SK-N-MC (cell line): Measurements from ENCODE around the gene POLDIP2.

ENCODE experiments used
- DNase-seq: peaks from one replicate; pipeline ENCODE4 v3.0.0-alpha.2; 2011; ENCODE audit warnings: low read depth, low spot score
- H3K27ac ChIP-seq: fragments of 200-600 bp; sonication (generic); 2 replicates; pipeline ENCODE4 v1.5.1; 2016; ENCODE audit warnings: mixed run types
- H3K36me3 ChIP-seq: fragments of 200-600 bp; sonication (generic); 2 replicates; pipeline ENCODE4 v1.6.1; 2017; ENCODE audit warnings: antibody characterized with exemption, low read length, mixed read lengths; ENCODE audit not compliant: insufficient read depth
- H3K4me3 ChIP-seq: fragments of 200-600 bp; sonication (generic); 2 replicates; pipeline ENCODE4 v1.5.1; 2016
- H3K9ac ChIP-seq: fragments of 200-600 bp; sonication (generic); 2 replicates; pipeline ENCODE4 v1.8.0; 2017; ENCODE audit warnings: mixed run types, mixed read lengths; ENCODE audit not compliant: insufficient read length
- H3K9me3 ChIP-seq: fragments of 200-600 bp; sonication (generic); 2 replicates; pipeline ENCODE4 v1.6.1; 2017; ENCODE audit warnings: low read depth, mild to moderate bottlenecking, antibody characterized with exemption, low read length, moderate library complexity, mixed read lengths
- EZH2 ChIP-seq: fragments of 200-600 bp; sonication (generic); IDR thresholded peaks from one replicate; pipeline ENCODE4 v1.6.1; 2017; ENCODE audit warnings: antibody characterized with exemption
- FOXP2 ChIP-seq: optimal IDR thresholded peaks from 2 replicates; pipeline ENCODE3; 2011; ENCODE audit warnings: mild to moderate bottlenecking, moderate library complexity; ENCODE audit not compliant: insufficient read depth; ENCODE audit errors: extremely low read length, control extremely low read depth
- POLR2AphosphoS5 ChIP-seq: IDR thresholded peaks from 2 replicates; pipeline ENCODE4 v1.6.1; 2012; ENCODE audit warnings: mild to moderate bottlenecking, low read depth, low read length, borderline replicate concordance

The POLDIP2 gene

DNA sequence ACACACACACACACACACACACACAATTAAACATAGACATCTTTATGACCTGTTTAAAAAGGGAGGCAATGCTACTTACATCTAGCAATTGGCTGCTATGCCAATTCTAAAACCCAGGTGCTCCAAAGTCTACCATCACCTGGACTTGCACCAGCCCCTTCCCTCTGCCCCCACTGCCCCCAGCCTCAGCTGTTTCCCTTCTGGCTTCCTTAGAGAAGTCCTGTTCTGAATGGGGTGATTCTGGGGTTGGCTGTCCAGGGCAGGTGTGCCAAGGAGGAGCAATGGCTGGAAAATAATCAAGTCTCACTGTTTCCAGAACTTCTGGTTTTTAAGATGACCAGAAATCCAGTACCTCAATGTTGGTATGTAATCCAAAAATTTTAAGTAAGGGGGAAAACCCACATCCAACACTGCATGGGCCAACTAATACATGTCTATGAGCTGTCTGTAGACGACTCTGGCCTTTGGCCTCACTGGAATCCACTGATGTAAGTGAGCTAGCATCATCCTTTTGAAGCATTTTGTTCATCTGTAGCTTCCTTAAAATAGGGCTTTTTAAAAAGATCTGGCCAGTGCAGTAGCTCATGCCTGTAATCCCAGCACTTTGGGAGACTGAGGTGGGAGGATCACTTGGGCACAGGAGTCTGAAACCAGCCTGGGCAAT lies 24.1 kb downstream of the POLDIP2 start:
- Histone ChIP-seq H3K9ac (no peak overlapping the region), H3K36me3 (peaks cover 13% of the 10 kb centered on the region; the same call in 1 of the 2 replicates), H3K27ac (no peak overlapping the region), H3K4me3 (no peak overlapping the region), H3K9me3 (no peaks in the 10 kb centered on the region)
- TF ChIP-seq FOXP2 (no peak), POLR2AphosphoS5 (no peak), EZH2 (no peak)
- no peak for DNase-seq

- H3K9ac ChIP-seq = no peak overlapping the region
- DNase-seq = no peak
- no peak overlapping the region for H3K4me3 ChIP-seq
- no peaks in the 10 kb centered on the region for H3K9me3 ChIP-seq
- TF ChIP-seq EZH2 = no peak
- TF ChIP-seq FOXP2 = no peak
- no peak for TF ChIP-seq POLR2AphosphoS5
- H3K36me3 ChIP-seq = peaks cover 26% of the 10 kb centered on the region
- H3K27ac ChIP-seq = no peak overlapping the region
Measured at GRCh38 chr17:28331891-28332420, 25.4 kb downstream of the POLDIP2 start.

DNA sequence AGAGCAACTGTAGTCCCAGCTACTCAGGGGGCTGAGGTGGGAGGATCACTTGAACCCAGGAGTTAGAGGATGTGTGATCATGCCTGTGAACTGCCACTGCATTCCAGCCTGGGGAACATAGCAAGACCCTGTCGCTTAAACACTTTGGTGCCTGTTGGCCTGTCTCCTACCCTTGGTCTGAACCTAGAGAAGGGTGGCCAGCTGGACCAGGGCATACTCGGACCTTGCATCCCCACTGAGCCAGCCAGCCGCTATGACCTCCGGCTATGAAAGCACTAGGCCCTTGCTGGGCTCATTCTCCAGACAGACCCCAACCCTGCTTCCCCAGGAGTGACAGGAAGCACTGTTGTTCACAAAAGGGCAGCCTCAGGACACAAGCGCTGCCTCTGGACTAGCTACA lies 26.7 kb downstream of the POLDIP2 start:
- no peak for TF ChIP-seq EZH2
- no peak for TF ChIP-seq FOXP2
- no peak for TF ChIP-seq POLR2AphosphoS5
- 0 out of 2 replicates have a peak overlapping the region, but pooled peaks have one; percentile 19 for H3K27ac ChIP-seq
- H3K9ac ChIP-seq = no peak overlapping the region
- H3K4me3 ChIP-seq = no peak overlapping the region
- peaks cover 39% of the 10 kb centered on the region for H3K36me3 ChIP-seq
- no peak for DNase-seq
- no peaks in the 10 kb centered on the region for H3K9me3 ChIP-seq

DNA sequence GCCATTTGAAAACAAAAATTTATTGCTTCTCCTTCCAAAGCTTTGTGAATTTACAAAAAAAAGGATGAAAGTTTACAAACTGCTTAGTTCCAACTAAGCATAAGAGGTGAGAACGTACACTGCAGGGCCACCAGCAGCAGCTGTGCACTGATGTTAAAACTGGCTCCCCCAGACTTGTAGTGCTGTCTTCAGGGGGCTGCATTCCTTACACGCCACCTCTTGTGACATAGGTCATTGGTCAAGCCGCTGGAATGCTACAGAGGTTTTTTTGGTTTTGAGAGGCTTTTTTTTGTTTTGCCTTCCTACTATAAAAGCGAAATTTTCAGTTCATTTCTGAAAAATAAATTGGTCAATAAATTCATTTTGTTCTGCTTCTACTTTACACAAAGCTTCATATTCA lies 29.0 kb downstream of the POLDIP2 start:
- peaks cover 54% of the 10 kb centered on the region for H3K36me3 ChIP-seq
- H3K9ac ChIP-seq = no peak overlapping the region
- no peak for DNase-seq
- no peak for TF ChIP-seq POLR2AphosphoS5
- no peak for TF ChIP-seq FOXP2
- no peak for TF ChIP-seq EZH2
- no peak overlapping the region for H3K27ac ChIP-seq
- H3K4me3 ChIP-seq = no peak overlapping the region
- no peaks in the 10 kb centered on the region for H3K9me3 ChIP-seq

GRCh38 chr17:28327709-28328108 lies 29.6 kb downstream of the POLDIP2 start:
- Histone ChIP-seq H3K4me3 (no peak overlapping the region), H3K9me3 (no peaks in the 10 kb centered on the region), H3K27ac (no peak overlapping the region), H3K36me3 (peaks cover 54% of the 10 kb centered on the region), H3K9ac (no peak overlapping the region)
- DNase-seq = no peak
- TF ChIP-seq EZH2 (no peak), FOXP2 (no peak), POLR2AphosphoS5 (no peak)

DNA sequence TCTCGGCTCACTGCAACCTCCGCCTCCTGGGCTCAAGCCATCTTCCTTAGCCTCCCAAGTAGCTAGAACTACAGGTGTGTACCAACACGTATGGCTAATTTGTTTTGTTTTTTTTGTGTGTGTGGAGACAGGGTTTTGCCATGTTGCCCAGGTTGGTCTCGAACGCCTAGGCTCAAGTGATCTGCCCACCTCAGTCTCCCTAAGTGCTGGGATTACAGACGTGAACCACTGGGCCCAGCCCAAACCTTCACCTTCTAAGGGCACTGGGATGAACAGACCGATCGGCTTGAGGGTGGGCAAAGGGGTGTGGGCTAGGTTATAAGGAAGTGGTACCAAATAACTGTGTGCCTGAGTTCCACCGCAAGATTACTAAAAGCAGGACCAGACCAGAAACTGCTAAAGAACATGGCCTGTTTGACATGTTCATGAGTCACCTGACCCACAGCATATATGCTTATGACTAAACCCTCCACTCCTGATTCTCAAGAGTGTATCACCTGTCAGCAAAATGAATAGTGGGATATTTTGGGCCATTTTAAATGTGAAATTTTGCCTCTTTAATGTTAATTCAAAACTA lies 30.2 kb downstream of the POLDIP2 start:
- no peak overlapping the region for H3K27ac ChIP-seq
- H3K9me3 ChIP-seq = no peaks in the 10 kb centered on the region
- no peak overlapping the region for H3K4me3 ChIP-seq
- no peak overlapping the region for H3K9ac ChIP-seq
- TF ChIP-seq POLR2AphosphoS5 (no peak), FOXP2 (no peak), EZH2 (no peak)
- peaks cover 54% of the 10 kb centered on the region for H3K36me3 ChIP-seq
- DNase-seq = no peak

DNA sequence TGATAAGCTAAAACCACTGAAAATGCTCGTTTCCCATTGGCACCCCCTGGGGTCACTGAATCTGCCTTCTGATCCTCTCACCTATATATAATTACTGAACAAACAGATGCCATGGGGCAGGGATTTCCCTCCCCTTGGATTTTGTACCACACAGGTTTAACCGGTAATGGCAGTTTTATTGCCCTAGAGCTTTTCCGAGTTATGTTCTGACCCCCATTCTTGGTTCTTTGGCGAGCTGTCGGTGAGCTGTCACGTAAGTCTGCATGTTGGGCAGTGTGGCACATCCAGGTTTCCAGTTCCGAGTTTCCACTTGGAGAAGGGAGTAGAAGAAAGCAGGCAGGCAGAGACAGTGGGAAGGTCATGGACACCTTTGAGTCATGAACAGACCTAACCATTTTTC lies 31.2 kb downstream of the POLDIP2 start:
- Histone ChIP-seq H3K9ac (no peak overlapping the region), H3K36me3 (peaks cover 61% of the 10 kb centered on the region)
- DNase-seq = no peak

DNA sequence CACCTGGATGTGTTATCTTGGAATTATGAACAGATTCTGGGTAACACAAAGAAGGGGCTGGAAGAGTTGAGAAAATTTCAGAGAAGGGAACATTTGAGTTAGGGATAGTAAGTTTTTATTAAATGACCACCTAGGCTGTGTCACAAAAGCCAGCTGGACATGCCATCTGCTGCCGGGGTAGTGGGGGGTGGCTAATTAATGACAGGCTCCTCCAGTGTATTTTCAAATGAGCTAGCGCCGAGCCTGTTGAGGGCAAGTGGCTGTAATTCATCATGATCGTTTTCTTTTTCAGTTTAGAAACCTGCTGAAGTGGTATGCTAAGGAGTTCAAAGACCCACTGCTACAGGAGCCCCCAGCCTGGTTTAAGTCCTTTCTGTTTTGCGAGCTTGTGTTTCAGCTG lies 32.1 kb downstream of the POLDIP2 start:
- DNase-seq = no peak
- peaks cover 69% of the 10 kb centered on the region for H3K36me3 ChIP-seq

More for the DNA sequence above, 31.2 kb downstream of the POLDIP2 start:
- Histone ChIP-seq H3K4me3 (no peak overlapping the region), H3K9me3 (no peaks in the 10 kb centered on the region), H3K27ac (no peak overlapping the region)
- TF ChIP-seq EZH2 (no peak), FOXP2 (no peak), POLR2AphosphoS5 (no peak)

DNA sequence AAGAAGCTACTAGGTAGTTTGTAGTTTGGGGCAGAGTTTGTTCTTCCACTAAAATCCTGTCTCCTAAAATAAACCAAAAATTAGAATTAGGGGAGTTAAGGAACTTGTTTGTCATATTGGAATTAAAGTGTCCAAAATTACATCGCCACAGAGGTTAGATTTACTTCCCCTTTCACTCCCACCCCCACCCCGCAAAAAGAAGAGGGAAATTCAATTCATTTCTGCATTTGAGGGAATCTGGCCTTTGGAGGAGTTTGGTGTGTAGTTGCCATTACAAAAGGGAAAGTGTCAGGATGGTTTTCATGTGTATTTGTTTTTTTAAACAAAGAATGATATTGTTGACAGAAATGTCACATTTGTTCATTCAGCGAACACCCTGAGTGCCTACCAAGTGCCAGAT lies 32.5 kb downstream of the POLDIP2 start:
- H3K27ac ChIP-seq = peak overlapping the region; percentile 62
- no peak overlapping the region for H3K4me3 ChIP-seq
- H3K9me3 ChIP-seq = no peaks in the 10 kb centered on the region
- TF ChIP-seq EZH2 = no peak
- TF ChIP-seq FOXP2 = no peak
- TF ChIP-seq POLR2AphosphoS5 = no peak
- peak overlapping the region; percentile 49 for H3K9ac ChIP-seq
- DNase-seq = no peak
- peaks cover 69% of the 10 kb centered on the region for H3K36me3 ChIP-seq

More for the DNA sequence above, 32.1 kb downstream of the POLDIP2 start:
- H3K27ac ChIP-seq = no peak overlapping the region
- no peaks in the 10 kb centered on the region for H3K9me3 ChIP-seq
- H3K9ac ChIP-seq = no peak overlapping the region
- H3K4me3 ChIP-seq = no peak overlapping the region
- TF ChIP-seq FOXP2 (no peak), POLR2AphosphoS5 (no peak)
